ENCODE data around the gene LNX1.

- TF ChIP-seq POLR2A (IDR thresholded peaks at IDR 0.05; ENCODE audit: low read length) = no peak
- TF ChIP-seq GATA1 (IDR thresholded peaks at IDR 0.05; ENCODE audit: low read depth, low read length) = no peak
These were observed 46.0 kb downstream of the LNX1 start for GRCh38 chr4:53545273-53545672.
